AG04449 (cell line): Measurements from ENCODE around the gene MYOF.

Experiments
- CTCF ChIA-PET: fragments of 350-600 bp; formaldehyde crosslinking; extraction: SDS; loops from one replicate; lab custom pipeline; 2021; ENCODE audit warnings: antibody characterized with exemption; lab: Yijun Ruan, JAX
- POLR2A ChIA-PET: fragments of 400-600, 350-600 bp; formaldehyde crosslinking; extraction: SDS; loops from one replicate; lab custom pipeline; 2020; ENCODE audit warnings: antibody characterized with exemption, inconsistent platforms; lab: Yijun Ruan, JAX
- DNase-seq: peaks from one replicate; pipeline ENCODE4 v3.0.0-alpha.2; 2010; ENCODE audit warnings: low read depth, low spot score
- H3K4me3 ChIP-seq: 2 replicates; pipeline ENCODE4 v1.5.1; 2011; ENCODE audit warnings: low read depth, mild to moderate bottlenecking, control low read depth, low read length
- TF ChIP-seq, protein P1 (sequence below): IDR thresholded peaks from one replicate; pipeline ENCODE4 v1.5.1; 2011; ENCODE audit warnings: mild to moderate bottlenecking, moderate library complexity, low read length, control low read depth, inconsistent platforms; ENCODE audit not compliant: insufficient read depth; ENCODE audit errors: missing control alignments

Gene MYOF

DNA sequence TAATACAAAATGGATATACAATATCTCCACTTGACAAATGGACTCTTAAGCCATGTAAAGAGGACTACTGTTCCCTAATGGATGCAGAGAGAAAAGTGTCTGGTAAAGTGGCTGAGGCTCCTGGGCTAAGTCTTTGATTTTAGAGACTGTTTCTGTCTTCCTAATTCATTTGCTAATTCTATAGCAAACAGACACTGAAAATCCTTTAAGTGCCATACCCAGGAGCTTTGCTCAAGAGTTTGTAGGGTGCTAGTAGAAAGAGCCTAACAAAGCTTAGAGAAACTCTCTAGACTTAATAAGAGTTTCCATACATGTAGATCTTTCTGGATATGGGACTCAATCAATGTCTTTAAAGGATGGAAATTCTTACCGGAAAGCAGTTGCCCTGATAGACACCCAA lies 31.0 kb upstream of the MYOF start:
- POLR2A ChIA-PET: interaction anchor here (0.6 to 1.0 kb wide), 2 partner anchors 17 to 610 kb away, joined by 3 to 4 read pairs; no protein-coding TSS in a partner anchor
- TF ChIP-seq, protein P1, sequence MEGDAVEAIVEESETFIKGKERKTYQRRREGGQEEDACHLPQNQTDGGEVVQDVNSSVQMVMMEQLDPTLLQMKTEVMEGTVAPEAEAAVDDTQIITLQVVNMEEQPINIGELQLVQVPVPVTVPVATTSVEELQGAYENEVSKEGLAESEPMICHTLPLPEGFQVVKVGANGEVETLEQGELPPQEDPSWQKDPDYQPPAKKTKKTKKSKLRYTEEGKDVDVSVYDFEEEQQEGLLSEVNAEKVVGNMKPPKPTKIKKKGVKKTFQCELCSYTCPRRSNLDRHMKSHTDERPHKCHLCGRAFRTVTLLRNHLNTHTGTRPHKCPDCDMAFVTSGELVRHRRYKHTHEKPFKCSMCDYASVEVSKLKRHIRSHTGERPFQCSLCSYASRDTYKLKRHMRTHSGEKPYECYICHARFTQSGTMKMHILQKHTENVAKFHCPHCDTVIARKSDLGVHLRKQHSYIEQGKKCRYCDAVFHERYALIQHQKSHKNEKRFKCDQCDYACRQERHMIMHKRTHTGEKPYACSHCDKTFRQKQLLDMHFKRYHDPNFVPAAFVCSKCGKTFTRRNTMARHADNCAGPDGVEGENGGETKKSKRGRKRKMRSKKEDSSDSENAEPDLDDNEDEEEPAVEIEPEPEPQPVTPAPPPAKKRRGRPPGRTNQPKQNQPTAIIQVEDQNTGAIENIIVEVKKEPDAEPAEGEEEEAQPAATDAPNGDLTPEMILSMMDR: no peak
- CTCF ChIA-PET: interaction anchor here (0.7 to 8.1 kb wide), 17 partner anchors 11 to 850 kb away, joined by 3 to 92 read pairs (median 8); partner anchors contain the start of gene MYOF
- DNase-seq: no peak
- no peak overlapping the region for H3K4me3 ChIP-seq

DNA sequence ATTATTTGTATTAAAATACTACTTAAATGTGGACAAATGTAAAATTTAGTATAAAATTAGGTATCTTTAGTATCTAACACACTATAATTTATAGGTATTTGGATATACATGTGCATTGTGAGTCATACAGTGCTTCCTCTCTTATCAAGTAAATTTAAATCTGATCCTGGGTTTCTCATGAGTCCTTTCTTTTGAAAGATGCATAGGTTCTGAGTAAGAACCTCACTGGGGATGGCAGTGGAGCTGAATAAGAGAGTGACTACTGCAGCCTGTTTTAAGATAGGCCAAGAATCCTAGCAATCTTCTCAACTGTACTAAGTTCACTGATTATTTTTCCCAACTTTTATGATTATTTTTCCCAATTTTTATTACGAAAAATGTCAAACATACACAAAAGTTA lies 30.4 kb upstream of the MYOF start:
- TF ChIP-seq, protein P1: no peak
- peak; percentile 51 for DNase-seq
- CTCF ChIA-PET: interaction anchor here (0.5 to 8.1 kb wide), 23 partner anchors 10 to 670 kb away, joined by 3 to 92 read pairs (median 7); partner anchors contain the start of gene MYOF
- no peak overlapping the region for H3K4me3 ChIP-seq
- POLR2A ChIA-PET: interaction anchor here (0.6 to 1.0 kb wide), 2 partner anchors 17 to 611 kb away, joined by 3 to 4 read pairs; no protein-coding TSS in a partner anchor

DNA sequence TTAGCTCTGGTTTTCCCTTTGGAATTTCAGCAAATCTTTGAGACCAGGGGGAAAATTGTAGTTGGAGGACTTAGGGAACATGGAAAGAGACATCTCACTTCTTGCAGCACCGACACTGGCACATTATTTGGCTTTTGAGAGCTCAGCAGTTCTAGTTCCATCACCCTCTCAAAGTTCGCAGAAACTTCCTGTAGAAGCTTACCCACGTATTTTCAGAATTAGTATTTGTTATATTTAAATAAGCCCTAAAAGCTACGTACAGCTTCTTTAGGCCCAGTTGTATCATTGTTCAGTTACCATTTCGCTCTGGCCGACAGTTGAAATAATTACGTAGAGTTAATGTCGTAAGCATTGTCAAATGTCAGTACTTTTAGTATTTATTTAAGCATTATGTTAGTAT lies 27.7 kb upstream of the MYOF start:
- no peak for DNase-seq
- TF ChIP-seq, protein P1: no peak
- no peak overlapping the region for H3K4me3 ChIP-seq
- ChIA-PET CTCF (interaction anchor here (1.0 to 8.1 kb wide), 22 partner anchors 10 to 626 kb away, joined by 3 to 92 read pairs (median 4); no protein-coding TSS in a partner anchor), POLR2A (no interaction called here)

DNA sequence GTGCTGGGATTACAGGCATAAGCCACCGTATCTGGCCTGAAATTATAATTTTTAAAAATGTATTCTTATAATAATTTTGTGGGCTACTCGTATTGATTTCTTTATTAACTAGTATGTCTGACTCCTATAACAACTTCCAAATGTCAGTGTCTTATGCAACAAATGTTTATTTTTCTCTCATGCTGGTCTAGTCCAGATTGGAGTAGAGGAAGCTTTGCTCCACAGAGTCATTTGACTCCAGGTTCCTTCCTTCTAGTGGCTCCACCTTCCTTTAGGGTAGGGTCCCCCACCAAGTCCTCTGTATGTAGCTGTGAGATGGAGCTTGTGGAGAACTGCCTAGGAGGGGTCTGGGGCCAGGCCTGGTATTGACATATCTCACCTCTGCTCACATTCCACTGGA lies 22.9 kb upstream of the MYOF start:
- ChIA-PET CTCF (interaction anchor here (0.9 to 5.2 kb wide), 7 partner anchors 7 to 458 kb away, joined by 3 to 34 read pairs (median 3); partner anchors contain the start of gene MYOF), POLR2A (interaction anchor here (0.6 kb wide), 1 partner anchor 197 kb away, joined by 3 read pairs; no protein-coding TSS in a partner anchor)
- TF ChIP-seq, protein P1: no peak
- no peak for DNase-seq
- H3K4me3 ChIP-seq: no peak overlapping the region

DNA sequence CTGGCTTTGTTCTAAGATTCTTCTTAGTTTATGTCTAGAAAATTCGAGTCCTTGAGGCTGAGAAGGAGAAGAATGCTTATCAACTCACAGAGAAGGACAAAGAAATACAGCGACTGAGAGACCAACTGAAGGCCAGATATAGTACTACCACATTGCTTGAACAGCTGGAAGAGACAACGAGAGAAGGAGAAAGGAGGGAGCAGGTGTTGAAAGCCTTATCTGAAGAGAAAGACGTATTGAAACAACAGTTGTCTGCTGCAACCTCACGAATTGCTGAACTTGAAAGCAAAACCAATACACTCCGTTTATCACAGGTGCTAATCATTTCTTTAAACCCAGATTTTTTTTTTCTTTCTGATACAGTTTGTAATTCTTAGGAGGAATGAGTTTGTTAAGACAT lies 20.9 kb upstream of the MYOF start:
- DNase-seq: no peak
- no peak overlapping the region for H3K4me3 ChIP-seq
- TF ChIP-seq, protein P1: no peak
- CTCF ChIA-PET: interaction anchor here (0.7 to 5.2 kb wide), 6 partner anchors 9 to 618 kb away, joined by 3 to 34 read pairs (median 6); no protein-coding TSS in a partner anchor
- POLR2A ChIA-PET: no interaction called here

DNA sequence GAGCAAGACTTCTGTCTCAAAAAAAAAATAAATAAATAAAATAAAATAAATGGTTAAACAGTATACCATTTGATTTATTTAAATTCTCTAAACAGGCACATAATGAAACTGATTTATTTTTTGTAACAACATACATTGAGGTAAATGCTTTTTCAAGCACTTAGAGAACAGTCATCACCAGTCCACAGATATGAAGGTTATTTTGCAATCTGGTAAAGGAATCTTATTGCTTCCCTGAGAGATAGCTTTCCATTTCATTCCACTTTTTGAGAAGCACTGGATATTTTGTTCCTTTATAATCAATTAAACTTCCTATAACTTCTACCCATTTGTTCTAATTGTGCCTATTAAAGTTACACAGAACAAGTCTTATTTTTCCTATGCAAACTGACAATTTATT lies 19.5 kb upstream of the MYOF start:
- CTCF ChIA-PET: interaction anchor here (1.0 to 5.2 kb wide), 8 partner anchors 9 to 495 kb away, joined by 3 to 34 read pairs (median 4); no protein-coding TSS in a partner anchor
- POLR2A ChIA-PET: interaction anchor here (0.8 kb wide), 1 partner anchor 97 kb away, joined by 8 read pairs; no protein-coding TSS in a partner anchor
- TF ChIP-seq, protein P1: no peak

More for the DNA sequence above, 19.5 kb upstream of the MYOF start:
- DNase-seq: no peak
- no peak overlapping the region for H3K4me3 ChIP-seq
